Keratinocyte (primary cell): ENCODE results near the gene SEZ6. TPM values are rescaled to one million over a fixed set of nuclear protein-coding genes. Genes with fewer than 3 reads are reported as not detected.

Experiments used
- DNase-seq: peaks from one replicate; pipeline ENCODE4 v3.0.0-alpha.2; 2011; ENCODE audit warnings: low read depth, missing footprints, low spot score
- FAIRE-seq: peaks from 2 replicates; lab custom pipeline; 2011; peaks lifted over from hg19 to GRCh38; lab: Jason Lieb, UNC
- H2AFZ ChIP-seq: 2 replicates; pipeline ENCODE4 v1.6.0; 2012; ENCODE audit warnings: low read length, control low read depth, inconsistent platforms; ENCODE audit not compliant: control insufficient read depth
- H3K27ac ChIP-seq: 2 replicates; pipeline ENCODE4 v1.5.1; 2011; ENCODE audit warnings: low read length; ENCODE audit not compliant: control insufficient read depth, insufficient read depth
- H3K27me3 ChIP-seq: 3 replicates; pipeline ENCODE4 v1.6.0; 2011; ENCODE audit warnings: low read length; ENCODE audit not compliant: control insufficient read depth, insufficient read depth; ENCODE audit errors: extremely low read depth
- H3K36me3 ChIP-seq, 2 experiments: 2 replicates in 1 of 2; 3 replicates in 1 of 2; pipeline ENCODE4 v1.5.1; 2011; ENCODE audit warnings: low read length in 2 of 2, mild to moderate bottlenecking in 1 of 2; ENCODE audit not compliant: control insufficient read depth in 2 of 2, insufficient read depth in 2 of 2; ENCODE audit errors: extremely low read depth in 1 of 2
- H3K4me1 ChIP-seq: 3 replicates; pipeline ENCODE4 v1.5.1; 2011; ENCODE audit warnings: low read length; ENCODE audit not compliant: control insufficient read depth, insufficient read depth; ENCODE audit errors: extremely low read depth
- H3K4me2 ChIP-seq: 3 replicates; pipeline ENCODE4 v1.6.0; 2011; ENCODE audit warnings: low read depth, low read length; ENCODE audit not compliant: control insufficient read depth, insufficient read depth; ENCODE audit errors: extremely low read depth
- H3K4me3 ChIP-seq, 3 experiments: fragments of 200-600 bp in 1 of 3; sonication (generic) in 1 of 3; 2 replicates in 2 of 3; 3 replicates in 1 of 3; pipeline ENCODE4 v1.5.1; 2011 to 2016; ENCODE audit warnings: low read length in 3 of 3, mild to moderate bottlenecking in 3 of 3, control low read depth in 2 of 3, inconsistent platforms in 1 of 3, low read depth in 1 of 3, mixed read lengths in 1 of 3, mixed run types in 1 of 3, moderate library complexity in 1 of 3; ENCODE audit not compliant: control insufficient read depth in 2 of 3, insufficient read depth in 2 of 3; ENCODE audit errors: extremely low read depth in 1 of 3
- H3K79me2 ChIP-seq: 2 replicates; pipeline ENCODE4 v1.6.0; 2012; ENCODE audit warnings: low read length; ENCODE audit not compliant: control insufficient read depth, insufficient read depth
- H3K9ac ChIP-seq: 3 replicates; pipeline ENCODE4 v1.6.0; 2011; ENCODE audit warnings: low read length; ENCODE audit not compliant: control insufficient read depth, insufficient read depth; ENCODE audit errors: extremely low read depth
- H3K9me1 ChIP-seq: 3 replicates; pipeline ENCODE4 v1.6.0; 2011; ENCODE audit warnings: low read length; ENCODE audit not compliant: control insufficient read depth, insufficient read depth; ENCODE audit errors: extremely low read depth
- H3K9me3 ChIP-seq: 2 replicates; pipeline ENCODE4 v1.5.1; 2012; ENCODE audit warnings: low read depth, low read length; ENCODE audit not compliant: control insufficient read depth
- H4K20me1 ChIP-seq: 3 replicates; pipeline ENCODE4 v1.6.0; 2011; ENCODE audit warnings: low read length; ENCODE audit not compliant: control insufficient read depth, insufficient read depth; ENCODE audit errors: extremely low read depth
- CTCF ChIP-seq, 3 experiments: IDR thresholded peaks in 1 of 3; conservative IDR thresholded peaks in 1 of 3; optimal IDR thresholded peaks in 1 of 3; 2 replicates in 2 of 3; 3 replicates in 1 of 3; pipeline versions ENCODE3 to v1.5.1; 2011; ENCODE audit warnings: low read length in 3 of 3, mild to moderate bottlenecking in 3 of 3, moderate library complexity in 2 of 3, control low read depth in 1 of 3, inconsistent platforms in 1 of 3; ENCODE audit not compliant: insufficient read depth in 2 of 3; ENCODE audit errors: extremely low read depth in 1 of 3
- EZH2 ChIP-seq: IDR thresholded peaks from one replicate; pipeline ENCODE4 v1.6.1; 2012; ENCODE audit warnings: inconsistent platforms, mild to moderate bottlenecking, low read length, moderate library complexity
- dilution Hi-C: fragments of 300-500 bp; cut with MboI; formaldehyde crosslinking; loops from one replicate; pipeline ENCODE4 v1.7.0; 2020; ENCODE audit warnings: low sequenced_read_pairs; ENCODE audit not compliant: extremely low pct_ligation_motif_present
- polyA plus RNA-seq, 5 experiments: library from polyadenylated mRNA; depleted of rRNA in 3 of 5; stranded (reverse) in 3 of 5; stranded (forward) in 1 of 5; unstranded in 1 of 5; fragments of >200 nt; gene quantifications; 1 replicate in 1 of 5; 2 replicates in 3 of 5; 3 replicates in 1 of 5; pipeline versions ENCODE4 v1.2.1 to v1.2.3, GENCODE V29; 2011 to 2012; ENCODE audit warnings: missing spikeins in 2 of 5, low read depth in 1 of 5, low replicate concordance in 1 of 5

SEZ6 gene
- polyA plus RNA-seq, 1 donor (not counting 4 experiments of a cell fraction or from before 2014, with no cell fraction given) = not detected

GRCh38 chr17:29045734-29046472 lies 40.1 kb upstream of the SEZ6 start:
- FAIRE-seq (no peak), DNase-seq (no peak)
- Histone ChIP-seq H3K4me3 (no peak overlapping the region), H2AFZ (no peak overlapping the region), H3K36me3 (no peaks in the 10 kb centered on the region), H3K27ac (no peak overlapping the region), H3K9me1 (no peaks in the 10 kb centered on the region), H3K4me2 (no peak overlapping the region), H3K4me1 (peaks cover 6% of the 10 kb centered on the region), H3K9ac (no peak overlapping the region), H4K20me1 (no peaks in the 10 kb centered on the region), H3K27me3 (peaks cover 27% of the 10 kb centered on the region), H3K79me2 (no peaks in the 10 kb centered on the region), H3K9me3 (no peaks in the 10 kb centered on the region)
- dilution Hi-C loops = no loop called here
- no peak for TF ChIP-seq EZH2

- Histone ChIP-seq H3K27me3 (peaks cover 21% of the 10 kb centered on the region), H3K9me1 (no peaks in the 10 kb centered on the region), H3K79me2 (no peaks in the 10 kb centered on the region), H3K4me3 (no peak overlapping the region), H3K36me3 (no peaks in the 10 kb centered on the region), H3K4me2 (no peak overlapping the region), H3K9me3 (no peaks in the 10 kb centered on the region), H4K20me1 (no peaks in the 10 kb centered on the region), H3K4me1 (peaks cover 6% of the 10 kb centered on the region), H3K9ac (no peak overlapping the region), H2AFZ (no peak overlapping the region), H3K27ac (no peak overlapping the region)
- TF ChIP-seq CTCF (optimal IDR thresholded peaks at IDR 0.05 in 1 of 3, IDR thresholded peaks at IDR 0.05 in 1 of 3, conservative IDR thresholded peaks at IDR 0.05 in 1 of 3; ENCODE audit: extremely low read depth in 1 of 3, insufficient read depth in 2 of 3, low read length in 3 of 3) (no peak), EZH2 (no peak)
- DNase-seq = no peak
- dilution Hi-C loops = no loop called here
- no peak for FAIRE-seq
Measured at GRCh38 chr17:29045026-29045425, 39.2 kb upstream of the SEZ6 start.
